NCI-H69 (cell line): ENCODE results near the gene AHCYL2.
"Not testable (repeated sequence)": the region's sequence is repeated elsewhere in the genome, so short reads cannot be mapped to it uniquely, and the experiment has no call there.

ENCODE experiments used
- DNase-seq: peaks from one replicate; lab custom pipeline; 2025; lab: John Stamatoyannopoulos, UW

The AHCYL2 gene

GRCh38 chr7:129244220-129244619, 19.4 kb downstream of the AHCYL2 start:
- no peak for DNase-seq

- DNase-seq = no peak
Observed at GRCh38 chr7:129245533-129245932, 20.7 kb downstream of the AHCYL2 start.

GRCh38 chr7:129247087-129247486, 22.3 kb downstream of the AHCYL2 start:
- no peak for DNase-seq

- DNase-seq = peak; percentile 13
Observed at GRCh38 chr7:129252128-129252527, 27.3 kb downstream of the AHCYL2 start.

GRCh38 chr7:129252603-129253002, 27.8 kb downstream of the AHCYL2 start:
- not testable (repeated sequence) for DNase-seq

GRCh38 chr7:129255800-129256199, 31.0 kb downstream of the AHCYL2 start:
- no peak for DNase-seq

GRCh38 chr7:129256221-129256620, 31.4 kb downstream of the AHCYL2 start:
- DNase-seq = no peak

GRCh38 chr7:129257168-129257567, 32.3 kb downstream of the AHCYL2 start:
- no peak for DNase-seq

- DNase-seq = no peak
Observed at GRCh38 chr7:129258649-129259389, 34.0 kb downstream of the AHCYL2 start.

GRCh38 chr7:129262324-129262723, 37.5 kb downstream of the AHCYL2 start:
- no peak for DNase-seq

GRCh38 chr7:129263168-129263567, 38.3 kb downstream of the AHCYL2 start:
- DNase-seq = no peak

GRCh38 chr7:129264534-129264933, 39.7 kb downstream of the AHCYL2 start:
- DNase-seq = no peak

- DNase-seq = no peak
Observed at GRCh38 chr7:129265328-129265727, 40.5 kb downstream of the AHCYL2 start.

- no peak for DNase-seq
Observed at GRCh38 chr7:129266181-129266580, 41.4 kb downstream of the AHCYL2 start.

GRCh38 chr7:129270077-129270476, 45.2 kb downstream of the AHCYL2 start:
- DNase-seq = no peak

- DNase-seq = peak; percentile 67
Observed at GRCh38 chr7:129271500-129272355, 46.9 kb downstream of the AHCYL2 start.

GRCh38 chr7:129273936-129274335, 49.1 kb downstream of the AHCYL2 start:
- no peak for DNase-seq

- DNase-seq = no peak
Observed at GRCh38 chr7:129277629-129278028, 52.8 kb downstream of the AHCYL2 start.

GRCh38 chr7:129278688-129279087, 53.9 kb downstream of the AHCYL2 start:
- no peak for DNase-seq

GRCh38 chr7:129279757-129280156, 54.9 kb downstream of the AHCYL2 start:
- no peak for DNase-seq

GRCh38 chr7:129281163-129281562, 56.3 kb downstream of the AHCYL2 start:
- DNase-seq = no peak

GRCh38 chr7:129282865-129283264, 58.0 kb downstream of the AHCYL2 start:
- DNase-seq = peak; percentile 92

GRCh38 chr7:129283936-129284335, 59.1 kb downstream of the AHCYL2 start:
- no peak for DNase-seq
